ENCODE measurements around the gene PTH. TPM values are rescaled to one million over a fixed set of nuclear protein-coding genes. Genes with fewer than 3 reads are reported as not detected.

PTH gene
- total RNA-seq, 1 experiment from 2014 or later, result not detected

GRCh38 chr11:13461291-13461690 is 34.5 kb downstream of the PTH start (continued):
- TF ChIP-seq AFF4 (CRISPR knock-in tag; IDR thresholded peaks at IDR 0.05; ENCODE audit: borderline replicate concordance), result no peak
- TF ChIP-seq NR3C1 (CRISPR knock-in tag; conservative IDR thresholded peaks at IDR 0.05; ENCODE audit: low read depth), result no peak
- no peak for TF ChIP-seq NR2C2 (CRISPR knock-in tag; IDR thresholded peaks at IDR 0.05)
- TF ChIP-seq CTCF (IDR thresholded peaks at IDR 0.05), result no peak
- TF ChIP-seq CREB1 (CRISPR knock-in tag; IDR thresholded peaks at IDR 0.05), result no peak
- TF ChIP-seq ESRRA (CRISPR knock-in tag; IDR thresholded peaks at IDR 0.05; ENCODE audit: borderline replicate concordance), result no peak
- TF ChIP-seq E2F4 (CRISPR knock-in tag; IDR thresholded peaks at IDR 0.05; ENCODE audit: borderline replicate concordance, low read depth), result no peak
- no peak for TF ChIP-seq CDX4 (CRISPR knock-in tag; IDR thresholded peaks at IDR 0.05; ENCODE audit: borderline replicate concordance)
- no peak for TF ChIP-seq NFATC4 (CRISPR knock-in tag; IDR thresholded peaks at IDR 0.05)
- no peak for TF ChIP-seq MLX (CRISPR knock-in tag; IDR thresholded peaks at IDR 0.05)

- peaks cover 3% of the 10 kb centered on the region; the same call in 1 of the 2 replicates for H3K4me1 Mint-ChIP-seq
- CTCF ChIA-PET, result no interaction called here
- no peaks in the 10 kb centered on the region for H3K27me3 Mint-ChIP-seq (ENCODE audit: low read depth)
- H3K36me3 Mint-ChIP-seq, result no peaks in the 10 kb centered on the region
- ATAC-seq, result no peak
- no peak overlapping the region for H3K27ac Mint-ChIP-seq
- POLR2A ChIA-PET, result no interaction called here
- TF ChIP-seq ZBTB21 (CRISPR knock-in tag; IDR thresholded peaks at IDR 0.05; ENCODE audit: borderline replicate concordance), result no peak
- TF ChIP-seq HMGXB4 (CRISPR knock-in tag; IDR thresholded peaks at IDR 0.05), result no peak
- TF ChIP-seq ATF3 (CRISPR knock-in tag; conservative IDR thresholded peaks at IDR 0.05), result no peak
- no peak for TF ChIP-seq TEAD4 (CRISPR knock-in tag; IDR thresholded peaks at IDR 0.05)
- TF ChIP-seq NFE2L1 (CRISPR knock-in tag; IDR thresholded peaks at IDR 0.05), result no peak
- no peak for TF ChIP-seq TCF7 (CRISPR knock-in tag; IDR thresholded peaks at IDR 0.05; ENCODE audit: low read depth)
- TF ChIP-seq OVOL2 (CRISPR knock-in tag; IDR thresholded peaks at IDR 0.05; ENCODE audit: borderline replicate concordance), result no peak
- no peak for TF ChIP-seq USF2 (CRISPR knock-in tag; IDR thresholded peaks at IDR 0.05)
- TF ChIP-seq CTCF (IDR thresholded peaks at IDR 0.05), result no peak
- no peak for TF ChIP-seq ZNF121 (CRISPR knock-in tag; IDR thresholded peaks at IDR 0.05)
- DNase-seq (ENCODE audit: low spot score), result no peak
- no peak overlapping the region for H3K4me3 Mint-ChIP-seq
- H3K9me3 Mint-ChIP-seq, result 0 out of 2 replicates have a peak, but pooled peaks cover 8% of the 10 kb centered on the region
These were observed 44.9 kb downstream of the PTH start for GRCh38 chr11:13450832-13451397.
